Erythroblast (primary cell): ENCODE measurements around the gene TRIAP1.

Source experiments
- GATA1 ChIP-seq: IDR thresholded peaks from 2 replicates; pipeline ENCODE4 v1.6.1; 2011; ENCODE audit warnings: low read depth, mild to moderate bottlenecking, control low read depth, low read length, moderate library complexity
- POLR2A ChIP-seq: IDR thresholded peaks from 2 replicates; pipeline ENCODE4 v1.6.1; 2011; ENCODE audit warnings: mild to moderate bottlenecking, low read length

GRCh38 chr12:120417917-120418580 lies 28.1 kb downstream of the TRIAP1 start:
- no peak for TF ChIP-seq POLR2A
- TF ChIP-seq GATA1: no peak
